Muscle of leg (tissue), 9 donors: ENCODE results near the gene MEGF11. TPM values are rescaled to one million over a fixed set of nuclear protein-coding genes. Genes with fewer than 3 reads are reported as not detected.

Source experiments
- polyA plus RNA-seq, 8 donors: library from polyadenylated mRNA; unstranded; fragments of 120-200 nt; gene quantifications; one replicate each; pipeline versions ENCODE4 v1.2.1 to v1.2.3, GENCODE V29; 2013; ENCODE audit warnings: inconsistent platforms in 1 of 8, low replicate concordance in 1 of 8; ENCODE audit not compliant: insufficient read length in 8 of 8, insufficient read depth in 1 of 8
- total RNA-seq: library from RNA; stranded (reverse); fragments of 120-200 nt; gene quantifications from one replicate; pipeline ENCODE4 v1.2.4, GENCODE V29; 2013

The MEGF11 gene
- total and polyA plus RNA-seq, 9 donors, result 0.13 to 0.68 (median 0.31) TPM

Other genes starting within 250 kb of the MEGF11 start
- gene DIS3L, start 39.8 kb upstream of the MEGF11 start, total RNA-seq, result 33.1 TPM
- gene DIS3L, start 39.8 kb upstream of the MEGF11 start, polyA plus RNA-seq, result 10 to 100 TPM; 21.5 to 32.7 (median 29.8) TPM
- gene TIPIN, start 102.9 kb upstream of the MEGF11 start, total RNA-seq, result 12.7 TPM
- gene TIPIN, start 102.9 kb upstream of the MEGF11 start, polyA plus RNA-seq, result 10 to 100 TPM in 4 of 8 donors, 1 to 10 TPM in 4; 9.1 to 12.5 (median 10.4) TPM
- gene MAP2K1, start 133.2 kb upstream of the MEGF11 start, total RNA-seq, result 50.4 TPM
- 100 to 1,000 TPM in 7 of 8 donors, 10 to 100 TPM in 1; 98.7 to 138 (median 120) TPM for gene MAP2K1, start 133.2 kb upstream of the MEGF11 start, polyA plus RNA-seq
- gene SNAPC5, start 244.0 kb upstream of the MEGF11 start, total RNA-seq, result 37.7 TPM
- 10 to 100 TPM; 33.6 to 45.2 (median 40.4) TPM for gene SNAPC5, start 244.0 kb upstream of the MEGF11 start, polyA plus RNA-seq